ENCODE data around the gene JADE2. TPM values are rescaled to one million over a fixed set of nuclear protein-coding genes. Genes with fewer than 3 reads are reported as not detected.

The JADE2 gene
- total and polyA plus RNA-seq, 2 of the 8 experiments (the other 6 are each of a cell fraction or from before 2014, with no cell fraction given) = 19.2 to 55.8 TPM

DNA sequence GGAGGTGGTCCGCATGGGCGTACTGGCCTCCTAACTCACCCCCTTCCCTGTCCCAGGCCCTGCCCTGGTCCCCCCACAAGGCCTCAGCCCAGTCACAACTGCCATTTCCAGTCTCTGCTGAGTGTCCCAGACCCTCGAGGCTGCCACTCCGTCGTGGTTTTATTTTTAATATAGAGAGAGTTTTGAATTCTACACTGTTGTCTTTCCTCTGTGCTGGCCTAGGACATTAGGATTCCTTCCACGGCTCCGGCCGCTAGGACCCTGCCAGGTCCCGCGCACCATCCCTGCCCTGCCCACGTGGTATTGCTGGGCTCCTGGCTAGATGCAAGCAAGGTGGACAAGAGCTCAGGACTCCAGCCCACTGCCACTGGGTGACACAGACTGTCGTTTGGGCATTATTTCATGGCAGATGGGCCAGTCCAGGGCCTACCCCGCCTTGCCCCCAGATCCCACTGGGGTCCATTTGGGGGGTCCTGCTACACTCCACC lies 53.9 kb downstream of the JADE2 start (continued):
- TF ChIP-seq, protein P1, sequence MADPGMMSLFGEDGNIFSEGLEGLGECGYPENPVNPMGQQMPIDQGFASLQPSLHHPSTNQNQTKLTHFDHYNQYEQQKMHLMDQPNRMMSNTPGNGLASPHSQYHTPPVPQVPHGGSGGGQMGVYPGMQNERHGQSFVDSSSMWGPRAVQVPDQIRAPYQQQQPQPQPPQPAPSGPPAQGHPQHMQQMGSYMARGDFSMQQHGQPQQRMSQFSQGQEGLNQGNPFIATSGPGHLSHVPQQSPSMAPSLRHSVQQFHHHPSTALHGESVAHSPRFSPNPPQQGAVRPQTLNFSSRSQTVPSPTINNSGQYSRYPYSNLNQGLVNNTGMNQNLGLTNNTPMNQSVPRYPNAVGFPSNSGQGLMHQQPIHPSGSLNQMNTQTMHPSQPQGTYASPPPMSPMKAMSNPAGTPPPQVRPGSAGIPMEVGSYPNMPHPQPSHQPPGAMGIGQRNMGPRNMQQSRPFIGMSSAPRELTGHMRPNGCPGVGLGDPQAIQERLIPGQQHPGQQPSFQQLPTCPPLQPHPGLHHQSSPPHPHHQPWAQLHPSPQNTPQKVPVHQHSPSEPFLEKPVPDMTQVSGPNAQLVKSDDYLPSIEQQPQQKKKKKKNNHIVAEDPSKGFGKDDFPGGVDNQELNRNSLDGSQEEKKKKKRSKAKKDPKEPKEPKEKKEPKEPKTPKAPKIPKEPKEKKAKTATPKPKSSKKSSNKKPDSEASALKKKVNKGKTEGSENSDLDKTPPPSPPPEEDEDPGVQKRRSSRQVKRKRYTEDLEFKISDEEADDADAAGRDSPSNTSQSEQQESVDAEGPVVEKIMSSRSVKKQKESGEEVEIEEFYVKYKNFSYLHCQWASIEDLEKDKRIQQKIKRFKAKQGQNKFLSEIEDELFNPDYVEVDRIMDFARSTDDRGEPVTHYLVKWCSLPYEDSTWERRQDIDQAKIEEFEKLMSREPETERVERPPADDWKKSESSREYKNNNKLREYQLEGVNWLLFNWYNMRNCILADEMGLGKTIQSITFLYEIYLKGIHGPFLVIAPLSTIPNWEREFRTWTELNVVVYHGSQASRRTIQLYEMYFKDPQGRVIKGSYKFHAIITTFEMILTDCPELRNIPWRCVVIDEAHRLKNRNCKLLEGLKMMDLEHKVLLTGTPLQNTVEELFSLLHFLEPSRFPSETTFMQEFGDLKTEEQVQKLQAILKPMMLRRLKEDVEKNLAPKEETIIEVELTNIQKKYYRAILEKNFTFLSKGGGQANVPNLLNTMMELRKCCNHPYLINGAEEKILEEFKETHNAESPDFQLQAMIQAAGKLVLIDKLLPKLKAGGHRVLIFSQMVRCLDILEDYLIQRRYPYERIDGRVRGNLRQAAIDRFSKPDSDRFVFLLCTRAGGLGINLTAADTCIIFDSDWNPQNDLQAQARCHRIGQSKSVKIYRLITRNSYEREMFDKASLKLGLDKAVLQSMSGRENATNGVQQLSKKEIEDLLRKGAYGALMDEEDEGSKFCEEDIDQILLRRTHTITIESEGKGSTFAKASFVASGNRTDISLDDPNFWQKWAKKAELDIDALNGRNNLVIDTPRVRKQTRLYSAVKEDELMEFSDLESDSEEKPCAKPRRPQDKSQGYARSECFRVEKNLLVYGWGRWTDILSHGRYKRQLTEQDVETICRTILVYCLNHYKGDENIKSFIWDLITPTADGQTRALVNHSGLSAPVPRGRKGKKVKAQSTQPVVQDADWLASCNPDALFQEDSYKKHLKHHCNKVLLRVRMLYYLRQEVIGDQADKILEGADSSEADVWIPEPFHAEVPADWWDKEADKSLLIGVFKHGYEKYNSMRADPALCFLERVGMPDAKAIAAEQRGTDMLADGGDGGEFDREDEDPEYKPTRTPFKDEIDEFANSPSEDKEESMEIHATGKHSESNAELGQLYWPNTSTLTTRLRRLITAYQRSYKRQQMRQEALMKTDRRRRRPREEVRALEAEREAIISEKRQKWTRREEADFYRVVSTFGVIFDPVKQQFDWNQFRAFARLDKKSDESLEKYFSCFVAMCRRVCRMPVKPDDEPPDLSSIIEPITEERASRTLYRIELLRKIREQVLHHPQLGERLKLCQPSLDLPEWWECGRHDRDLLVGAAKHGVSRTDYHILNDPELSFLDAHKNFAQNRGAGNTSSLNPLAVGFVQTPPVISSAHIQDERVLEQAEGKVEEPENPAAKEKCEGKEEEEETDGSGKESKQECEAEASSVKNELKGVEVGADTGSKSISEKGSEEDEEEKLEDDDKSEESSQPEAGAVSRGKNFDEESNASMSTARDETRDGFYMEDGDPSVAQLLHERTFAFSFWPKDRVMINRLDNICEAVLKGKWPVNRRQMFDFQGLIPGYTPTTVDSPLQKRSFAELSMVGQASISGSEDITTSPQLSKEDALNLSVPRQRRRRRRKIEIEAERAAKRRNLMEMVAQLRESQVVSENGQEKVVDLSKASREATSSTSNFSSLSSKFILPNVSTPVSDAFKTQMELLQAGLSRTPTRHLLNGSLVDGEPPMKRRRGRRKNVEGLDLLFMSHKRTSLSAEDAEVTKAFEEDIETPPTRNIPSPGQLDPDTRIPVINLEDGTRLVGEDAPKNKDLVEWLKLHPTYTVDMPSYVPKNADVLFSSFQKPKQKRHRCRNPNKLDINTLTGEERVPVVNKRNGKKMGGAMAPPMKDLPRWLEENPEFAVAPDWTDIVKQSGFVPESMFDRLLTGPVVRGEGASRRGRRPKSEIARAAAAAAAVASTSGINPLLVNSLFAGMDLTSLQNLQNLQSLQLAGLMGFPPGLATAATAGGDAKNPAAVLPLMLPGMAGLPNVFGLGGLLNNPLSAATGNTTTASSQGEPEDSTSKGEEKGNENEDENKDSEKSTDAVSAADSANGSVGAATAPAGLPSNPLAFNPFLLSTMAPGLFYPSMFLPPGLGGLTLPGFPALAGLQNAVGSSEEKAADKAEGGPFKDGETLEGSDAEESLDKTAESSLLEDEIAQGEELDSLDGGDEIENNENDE (IDR thresholded peaks at IDR 0.05; ENCODE audit: insufficient replicate concordance, low read length) = no peak
- TF ChIP-seq SIN3A (conservative IDR thresholded peaks at IDR 0.05 in 1 of 2, IDR thresholded peaks at IDR 0.05 in 1 of 2; ENCODE audit: low read depth in 1 of 2, low read length in 2 of 2) (no peak), MAFK (IDR thresholded peaks at IDR 0.05; ENCODE audit: low read depth, low read length) (no peak), EGR1 (IDR thresholded peaks at IDR 0.05; ENCODE audit: borderline replicate concordance, low read depth, low read length) (no peak), SP4 (IDR thresholded peaks at IDR 0.05; ENCODE audit: low read length) (no peak), EZH2 (IDR thresholded peaks at IDR 0.05; ENCODE audit: low read depth, low read length, severe bottlenecking) (no peak)

All from H1 (cell line).